ENCODE data around the gene SLC13A5.

- TF ChIP-seq CTCF (IDR thresholded peaks at IDR 0.05; ENCODE audit: low read depth, low read length) (no peak), POLR2A (IDR thresholded peaks at IDR 0.05; ENCODE audit: extremely low read depth, insufficient read length) (no peak), MAX (IDR thresholded peaks at IDR 0.05; ENCODE audit: low read depth, low read length) (no peak), MYC (IDR thresholded peaks at IDR 0.05; ENCODE audit: low read depth, low read length) (no peak)
These were observed 69.6 kb downstream of the SLC13A5 start for GRCh38 chr17:6643451-6644125.

Measured in NB4 (cell line).